GM18508 (cell line): ENCODE data around the gene HPCA.

ENCODE experiments used
- ATAC-seq: cut with Tn5 transposase; IDR thresholded peaks from one replicate; pipeline ENCODE4 v1.9.1; 2021; ENCODE audit warnings: moderate number of reproducible peaks; ENCODE audit not compliant: insufficient read depth, unreplicated experiment

Gene HPCA

GRCh38 chr1:32888134-32888533, 1.8 kb downstream of the HPCA start:
- no peak for ATAC-seq

- no peak for ATAC-seq
These were observed 2.6 kb downstream of the HPCA start for GRCh38 chr1:32888677-32889420.

- ATAC-seq, result no peak
These were observed 3.5 kb downstream of the HPCA start for GRCh38 chr1:32889731-32890278.

GRCh38 chr1:32890516-32891240, 4.4 kb downstream of the HPCA start:
- no peak for ATAC-seq

GRCh38 chr1:32891241-32891570, 4.9 kb downstream of the HPCA start:
- no peak for ATAC-seq

GRCh38 chr1:32891630-32892029, 5.3 kb downstream of the HPCA start:
- no peak for ATAC-seq

GRCh38 chr1:32892368-32893197, 6.3 kb downstream of the HPCA start:
- ATAC-seq, result no peak

- no peak for ATAC-seq
These were observed 7.1 kb downstream of the HPCA start for GRCh38 chr1:32893198-32894018.

GRCh38 chr1:32894019-32894600, 7.8 kb downstream of the HPCA start:
- no peak for ATAC-seq

- ATAC-seq, result no peak
These were observed 8.4 kb downstream of the HPCA start for GRCh38 chr1:32894681-32895080.

- ATAC-seq, result no peak
These were observed 9.3 kb downstream of the HPCA start for GRCh38 chr1:32895325-32896215.

GRCh38 chr1:32896451-32896850, 10.2 kb downstream of the HPCA start:
- no peak for ATAC-seq

GRCh38 chr1:32897082-32898049, 11.1 kb downstream of the HPCA start:
- no peak for ATAC-seq

GRCh38 chr1:32898056-32898455, 11.8 kb downstream of the HPCA start:
- ATAC-seq, result no peak

- ATAC-seq, result no peak
These were observed 12.7 kb downstream of the HPCA start for GRCh38 chr1:32898958-32899357.

- ATAC-seq, result no peak
These were observed 13.4 kb downstream of the HPCA start for GRCh38 chr1:32899586-32900296.

GRCh38 chr1:32900371-32900955, 14.2 kb downstream of the HPCA start:
- ATAC-seq, result no peak
